Body of pancreas (tissue), 4 donors: ENCODE measurements around the gene CRX. TPM values are rescaled to one million over a fixed set of nuclear protein-coding genes. Genes with fewer than 3 reads are reported as not detected.

Source experiments
- ATAC-seq: fragments of 150-250 bp; one replicate; pipeline ENCODE4 v1.9.1; 2016
- DNase-seq, 4 donors: peaks; one replicate each; pipeline ENCODE4 v3.0.0-alpha.2; 2019
- H3K27ac ChIP-seq, 4 donors: fragments of 200-600 bp; sonication (generic); 1 replicate in 3 of 4; 2 replicates in 1 of 4; pipeline versions ENCODE4 v1.5.1 to v1.6.1; 2016 to 2019; ENCODE audit warnings: mild to moderate bottlenecking in 1 of 4, mixed read lengths in 1 of 4, moderate library complexity in 1 of 4
- H3K27me3 ChIP-seq, 2 donors: fragments of 200-600 bp; sonication (generic); one replicate each; pipeline ENCODE4 v1.6.0; 2016; ENCODE audit warnings: mild to moderate bottlenecking in 1 of 2
- H3K36me3 ChIP-seq, 2 donors: fragments of 200-600 bp; sonication (generic); replicated peaks in 1 of 2; 2 replicates each; pipeline ENCODE4 v1.5.1; 2016; ENCODE audit warnings: low read depth in 2 of 2; ENCODE audit not compliant: insufficient read depth in 1 of 2
- H3K4me1 ChIP-seq: fragments of 200-600 bp; sonication (generic); one replicate; pipeline ENCODE4 v1.6.0; 2016
- H3K4me3 ChIP-seq, 2 donors: fragments of 200-600 bp; sonication (generic); 1 replicate in 1 of 2; 2 replicates in 1 of 2; pipeline ENCODE4 v1.5.1; 2016 to 2019
- H3K9me3 ChIP-seq, 3 donors: fragments of 200-600 bp; sonication (generic); 1 replicate in 2 of 3; 2 replicates in 1 of 3; pipeline ENCODE4 v1.5.1; 2016
- CTCF ChIP-seq, 7 experiments: fragments of 450-650 bp in 4 of 7; fragments of 200-600 bp in 3 of 7; sonication (generic) in 3 of 7; IDR thresholded peaks; one replicate each; pipeline ENCODE4 v1.5.1; 2016 to 2019; ENCODE audit warnings: antibody characterized with exemption in 7 of 7
- POLR2A ChIP-seq, 3 donors: fragments of 450-650 bp; IDR thresholded peaks; one replicate each; pipeline ENCODE4 v1.6.1; 2016; ENCODE audit warnings: antibody characterized with exemption in 3 of 3, mild to moderate bottlenecking in 2 of 3
- WGBS, 2 donors: methylation state at CpG; one replicate each; pipeline ENCODE4 v1.1.5; 2017; 5-methylcytosine and 5-hydroxymethylcytosine counted together
- intact Hi-C: fragments of 100-400 bp; cut with DNase I; formaldehyde crosslinking; loops from one replicate; pipeline ENCODE4 v1.15.1; 2023
- total RNA-seq, 2 donors: library from RNA; depleted of rRNA; stranded (reverse); fragments of >200 nt; gene quantifications; one replicate each; pipeline ENCODE4 v1.1.0, GENCODE V29; 2016

The CRX gene
- total RNA-seq, 2 donors from 2014 or later, result not detected

- DNase-seq (no peak), ATAC-seq (no peak)
- H3K36me3 ChIP-seq, result no peaks in the 10 kb centered on the region
- intact Hi-C loops, result no loop called here
- peaks cover 0 to 5% (median 0%) of the 10 kb centered on the region in 3 donors for H3K9me3 ChIP-seq
- TF ChIP-seq POLR2A (IDR thresholded peaks at IDR 0.05) (no peak), CTCF (IDR thresholded peaks at IDR 0.05) (no peak)
- no peak overlapping the region for H3K27ac ChIP-seq
- no peak overlapping the region for H3K4me3 ChIP-seq
- H3K27me3 ChIP-seq, result peaks cover 0 to 4% of the 10 kb centered on the region in 2 donors
- 56 to 71% methylated on average over 1 to 6 of the region's 6 CpGs for WGBS, 2 donors
- H3K4me1 ChIP-seq, result no peaks in the 10 kb centered on the region
These were observed 2.7 kb downstream of the CRX start for GRCh38 chr19:47824396-47824795.

- H3K36me3 ChIP-seq, result no peaks in the 10 kb centered on the region
- no peak overlapping the region for H3K27ac ChIP-seq
- DNase-seq, result no peak
- H3K4me1 ChIP-seq, result no peaks in the 10 kb centered on the region
- H3K9me3 ChIP-seq, result peaks cover 0 to 5% (median 0%) of the 10 kb centered on the region in 3 donors
- no peak for TF ChIP-seq CTCF (IDR thresholded peaks at IDR 0.05)
- TF ChIP-seq POLR2A (IDR thresholded peaks at IDR 0.05), result no peak
- WGBS, 2 donors, result 79% methylated on average over 5 to 6 of the region's 6 CpGs
- no peak for ATAC-seq
- intact Hi-C loops, result no loop called here
- H3K4me3 ChIP-seq, result no peak overlapping the region
- peaks cover 0 to 4% of the 10 kb centered on the region in 2 donors for H3K27me3 ChIP-seq
These were observed 5.1 kb downstream of the CRX start for GRCh38 chr19:47826800-47827199.

- Histone ChIP-seq H3K27me3 (no peaks in the 10 kb centered on the region), H3K27ac (no peak overlapping the region), H3K4me3 (no peak overlapping the region), H3K36me3 (no peaks in the 10 kb centered on the region), H3K4me1 (no peaks in the 10 kb centered on the region), H3K9me3 (no peaks in the 10 kb centered on the region)
- TF ChIP-seq POLR2A (IDR thresholded peaks at IDR 0.05), result no peak
- TF ChIP-seq CTCF (IDR thresholded peaks at IDR 0.05), result no peak
- ATAC-seq (no peak), DNase-seq (no peak)
- intact Hi-C loops, result no loop called here
- 65 to 69% methylated on average over 4 of the region's 4 CpGs for WGBS, 2 donors
These were observed 11.0 kb downstream of the CRX start for GRCh38 chr19:47832723-47833122.

GRCh38 chr19:47836038-47836437 lies 14.3 kb downstream of the CRX start:
- intact Hi-C loops, result no loop called here
- ATAC-seq (no peak), DNase-seq (no peak)
- no peak overlapping the region for H3K27ac ChIP-seq
- no peak overlapping the region for H3K4me3 ChIP-seq
- H3K36me3 ChIP-seq, result no peaks in the 10 kb centered on the region
- no peaks in the 10 kb centered on the region for H3K9me3 ChIP-seq
- WGBS, 2 donors, result 52 to 72% methylated on average over 3 to 8 of the region's 8 CpGs
- H3K4me1 ChIP-seq, result no peaks in the 10 kb centered on the region
- no peak for TF ChIP-seq CTCF (IDR thresholded peaks at IDR 0.05)
- TF ChIP-seq POLR2A (IDR thresholded peaks at IDR 0.05), result no peak
- no peaks in the 10 kb centered on the region for H3K27me3 ChIP-seq

- no peak for TF ChIP-seq CTCF (IDR thresholded peaks at IDR 0.05)
- TF ChIP-seq POLR2A (IDR thresholded peaks at IDR 0.05), result no peak
- H3K27ac ChIP-seq, result no peak overlapping the region
- no peak for DNase-seq
- ATAC-seq, result no peak
- intact Hi-C loops, result no loop called here
- H3K4me1 ChIP-seq, result no peaks in the 10 kb centered on the region
- WGBS, 2 donors, result 70 to 74% methylated on average over 16 of the region's 16 CpGs
- no peaks in the 10 kb centered on the region for H3K9me3 ChIP-seq
- H3K36me3 ChIP-seq, result no peaks in the 10 kb centered on the region
- no peaks in the 10 kb centered on the region for H3K27me3 ChIP-seq
- H3K4me3 ChIP-seq, result no peak overlapping the region
These were observed 17.7 kb downstream of the CRX start for GRCh38 chr19:47839411-47839810.
